HG02973 (cell line): ENCODE measurements around the gene LIFR.
"Not testable (repeated sequence)": the region's sequence is repeated elsewhere in the genome, so short reads cannot be mapped to it uniquely, and the experiment has no call there.

Source experiments
- ATAC-seq: cut with Tn5 transposase; IDR thresholded peaks from one replicate; pipeline ENCODE4 v1.9.1; 2021; ENCODE audit warnings: moderate library complexity; ENCODE audit not compliant: unreplicated experiment

The LIFR gene

DNA sequence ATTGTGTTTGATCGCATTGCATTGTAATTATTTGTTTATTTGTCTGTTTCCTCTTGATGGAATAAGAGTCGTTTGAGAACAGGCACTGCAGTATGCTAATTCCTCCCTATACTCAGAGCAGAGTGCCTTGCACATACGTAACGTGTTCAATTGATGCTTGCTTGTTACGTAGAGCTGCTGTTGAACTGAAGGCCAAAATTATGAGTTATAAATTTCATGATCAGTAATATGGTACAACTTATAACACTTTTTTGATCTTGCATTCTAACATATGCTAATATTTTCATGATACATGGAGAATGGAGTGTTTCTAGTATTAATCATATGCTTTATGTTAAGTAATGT is 26.5 kb upstream of the LIFR start:
- ATAC-seq, result no peak

GRCh38 chr5:38582293-38582974 is 26.0 kb upstream of the LIFR start:
- no peak for ATAC-seq

DNA sequence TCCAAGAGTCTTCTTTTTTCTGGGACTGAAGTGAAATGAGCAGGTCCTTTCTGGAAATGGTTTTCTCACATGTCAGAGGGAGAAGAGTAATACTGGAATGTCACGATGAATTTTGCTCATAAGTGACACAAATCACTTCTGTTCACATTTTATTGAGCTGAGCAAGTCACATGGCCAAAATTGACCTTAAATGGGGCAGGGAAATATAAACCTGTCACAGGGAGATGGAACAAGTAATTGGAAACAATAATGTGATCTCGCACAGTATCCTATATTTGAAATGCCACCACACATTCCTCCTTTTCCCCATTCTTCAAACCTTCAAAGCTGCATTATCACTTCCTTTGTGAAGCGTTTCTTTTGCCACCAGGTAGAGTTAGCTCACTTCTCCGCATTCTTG is 25.2 kb upstream of the LIFR start:
- ATAC-seq, result no peak

DNA sequence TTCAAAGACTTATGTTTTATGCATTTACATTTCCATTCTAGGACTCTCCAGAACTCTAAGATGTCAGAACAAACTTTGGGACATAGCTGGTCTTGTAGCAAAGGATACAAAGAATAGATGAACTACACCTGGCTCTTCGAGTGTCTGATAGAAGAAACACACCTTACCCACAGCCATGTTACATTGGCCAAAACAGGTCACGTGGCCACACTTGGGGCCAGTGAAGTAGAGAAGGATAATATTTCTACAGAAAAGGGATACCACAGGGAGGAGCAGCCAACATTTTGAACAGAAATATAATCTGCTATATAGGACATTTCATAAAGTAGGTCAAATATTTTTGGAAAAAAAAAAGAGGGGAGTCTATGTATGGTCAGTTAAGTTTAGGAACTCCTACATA is 22.7 kb upstream of the LIFR start:
- no peak for ATAC-seq

DNA sequence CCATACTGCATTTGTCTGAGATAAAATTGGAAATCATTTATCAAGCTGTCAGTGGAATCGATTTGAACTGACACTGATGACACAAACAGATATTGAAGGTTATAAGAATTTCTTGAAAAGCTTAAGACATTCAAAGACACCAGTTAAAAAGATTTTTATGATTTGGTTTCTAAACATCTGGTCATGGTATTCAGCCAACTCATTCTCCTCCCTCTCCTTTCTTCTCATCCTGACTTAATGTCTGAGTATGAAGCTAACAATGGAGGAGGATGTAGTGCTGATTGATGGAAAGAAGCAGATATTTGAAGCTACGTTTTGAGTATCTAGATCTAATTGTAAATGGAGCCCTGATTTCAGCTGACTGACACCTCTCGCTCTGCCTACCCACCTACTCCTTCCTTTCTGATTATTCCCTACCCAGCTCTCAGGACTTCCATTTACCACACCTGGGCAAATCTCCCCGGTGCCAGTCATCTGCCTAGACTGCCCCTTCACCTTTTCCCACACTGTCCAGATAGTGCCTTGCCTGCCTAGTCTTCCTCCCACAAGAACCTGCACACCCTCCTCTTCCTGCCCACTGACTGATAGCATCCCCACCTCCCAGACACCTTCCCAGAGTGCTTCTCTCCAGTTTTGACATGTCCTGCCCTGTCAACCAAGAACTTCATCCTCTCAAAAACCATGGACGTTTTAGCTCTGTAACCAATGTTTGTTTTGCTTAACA is 20.7 kb upstream of the LIFR start:
- ATAC-seq, result no peak

GRCh38 chr5:38576442-38576841 is 20.0 kb upstream of the LIFR start:
- ATAC-seq, result no peak

GRCh38 chr5:38575476-38575875 is 19.0 kb upstream of the LIFR start:
- no peak for ATAC-seq

- no peak for ATAC-seq
Measured at GRCh38 chr5:38574009-38574408, 17.6 kb upstream of the LIFR start.

DNA sequence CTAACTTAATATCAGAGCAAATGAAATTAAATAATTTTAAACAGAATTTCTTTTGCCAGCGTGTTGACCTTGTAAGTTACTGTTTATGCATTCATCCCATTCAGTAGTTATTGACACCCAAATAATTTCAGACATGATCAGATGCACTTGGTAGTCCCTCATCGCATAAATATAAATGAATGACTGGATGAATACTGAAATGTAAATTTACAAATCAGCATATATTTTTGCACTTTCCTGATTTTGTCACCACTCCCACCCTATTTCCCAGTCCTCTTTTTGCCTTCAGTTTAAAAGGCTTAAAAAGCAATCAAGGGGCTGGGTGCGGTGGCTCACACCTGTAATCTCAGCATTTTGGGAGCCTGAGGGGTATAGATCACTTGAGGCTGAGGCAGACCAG is 17.1 kb upstream of the LIFR start:
- ATAC-seq, result no peak

- ATAC-seq, result no peak
Measured at GRCh38 chr5:38569180-38569579, 12.7 kb upstream of the LIFR start.

DNA sequence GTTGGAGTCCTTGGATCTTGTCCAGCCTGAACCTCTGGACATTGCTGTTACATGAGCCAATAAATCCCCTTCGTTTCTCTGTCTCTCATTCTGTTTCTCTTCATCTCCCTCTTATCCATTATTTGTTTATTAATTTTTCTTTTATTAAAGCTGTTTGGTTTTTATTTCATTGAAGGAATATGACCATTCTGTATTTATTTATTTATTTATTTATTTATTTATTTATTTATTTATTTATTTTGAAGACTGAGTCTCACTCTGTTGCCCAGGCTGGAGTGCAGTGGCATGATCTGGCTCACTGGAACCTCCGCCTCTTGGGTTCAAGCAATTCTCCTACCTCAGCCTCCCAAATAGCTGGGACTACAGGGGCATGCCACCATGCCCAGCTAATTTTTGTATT is 10.9 kb upstream of the LIFR start:
- ATAC-seq, result not testable (repeated sequence)

GRCh38 chr5:38563624-38564023 is 7.2 kb upstream of the LIFR start:
- no peak for ATAC-seq

- ATAC-seq, result no peak
Measured at GRCh38 chr5:38562444-38563210, 6.2 kb upstream of the LIFR start.

GRCh38 chr5:38559428-38559827 is 3.0 kb upstream of the LIFR start:
- ATAC-seq, result no peak

- ATAC-seq, result no peak
Measured at GRCh38 chr5:38557792-38558191, 1.3 kb upstream of the LIFR start.

GRCh38 chr5:38557308-38557710 is 863 bp upstream of the LIFR start:
- ATAC-seq, result no peak

DNA sequence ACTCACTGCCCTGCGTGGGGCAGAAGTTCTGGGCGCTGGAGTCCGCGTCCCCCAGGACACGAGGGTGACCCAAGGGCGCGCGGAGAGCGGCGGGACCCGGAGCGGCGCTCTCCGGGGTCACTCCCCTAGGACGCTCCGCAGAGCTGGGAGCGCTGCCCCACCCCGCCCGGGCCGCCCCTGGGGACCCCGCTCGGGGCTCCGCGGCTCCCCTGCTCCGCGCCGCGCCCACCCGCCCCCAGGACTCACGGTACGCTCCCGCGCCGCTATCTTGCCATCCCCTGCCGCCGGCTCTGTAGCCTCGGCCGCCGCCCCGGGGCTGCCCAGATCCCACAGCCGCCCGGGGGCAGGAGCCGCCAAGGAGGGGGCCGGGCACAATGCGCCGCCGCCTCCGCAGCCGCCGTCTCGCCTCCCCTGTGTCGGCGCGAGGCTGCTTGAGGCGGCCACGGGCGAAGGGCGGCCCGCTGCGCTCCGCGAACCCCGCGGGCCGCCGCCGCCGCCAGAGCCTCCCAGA is 303 bp downstream of the LIFR start:
- ATAC-seq, result peak; percentile 42

DNA sequence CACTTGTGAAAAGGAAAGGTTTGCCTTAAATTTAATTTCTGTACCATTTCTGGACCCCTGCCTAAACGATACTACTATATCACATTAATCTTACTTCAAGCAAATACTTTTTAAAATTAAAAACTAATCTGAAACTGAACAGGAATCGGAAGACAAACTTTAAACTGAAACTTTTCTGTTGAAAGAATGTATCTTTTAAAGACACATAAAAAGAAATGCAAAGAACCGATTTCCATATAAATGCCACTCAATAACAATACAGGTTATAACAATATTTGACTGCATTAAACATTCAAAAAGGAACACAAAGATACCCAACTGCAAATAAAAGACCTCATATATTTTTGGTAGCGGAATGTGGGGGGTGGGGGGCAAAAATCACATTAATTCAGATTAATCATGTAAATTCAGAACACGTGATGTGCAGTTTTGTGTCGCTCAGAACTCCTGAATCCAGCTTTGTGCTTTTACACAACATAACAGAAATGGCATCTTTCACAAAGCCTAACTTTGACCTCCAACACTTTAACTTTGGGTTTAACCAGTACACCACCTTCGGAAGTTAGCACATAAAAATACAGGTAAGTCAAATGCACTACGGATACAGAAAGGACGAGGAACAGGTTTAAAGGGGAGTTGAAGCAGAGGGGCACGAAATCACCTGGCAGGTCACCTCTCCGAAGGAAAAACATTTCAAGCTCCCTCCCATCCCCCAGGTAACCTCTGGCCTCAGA is 925 bp downstream of the LIFR start:
- no peak for ATAC-seq

DNA sequence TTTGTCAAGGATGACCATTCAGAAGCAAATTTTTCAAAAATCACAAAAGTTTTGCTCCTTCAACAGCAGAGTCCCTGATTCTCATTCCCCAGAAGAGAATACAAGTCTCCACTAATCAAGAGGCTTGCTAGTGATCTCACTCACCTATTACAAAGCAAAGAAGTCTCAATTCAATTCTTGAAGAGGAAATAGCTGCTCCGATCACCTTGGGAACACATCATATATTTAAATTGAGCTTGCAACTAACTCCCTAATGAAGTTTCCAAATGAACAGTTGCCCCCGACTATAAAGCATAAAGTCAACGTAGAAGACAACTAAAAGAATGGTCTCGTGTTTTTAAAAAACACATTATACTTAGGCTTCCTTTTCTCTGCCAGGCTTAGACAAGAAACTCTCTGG is 1.6 kb downstream of the LIFR start:
- no peak for ATAC-seq

DNA sequence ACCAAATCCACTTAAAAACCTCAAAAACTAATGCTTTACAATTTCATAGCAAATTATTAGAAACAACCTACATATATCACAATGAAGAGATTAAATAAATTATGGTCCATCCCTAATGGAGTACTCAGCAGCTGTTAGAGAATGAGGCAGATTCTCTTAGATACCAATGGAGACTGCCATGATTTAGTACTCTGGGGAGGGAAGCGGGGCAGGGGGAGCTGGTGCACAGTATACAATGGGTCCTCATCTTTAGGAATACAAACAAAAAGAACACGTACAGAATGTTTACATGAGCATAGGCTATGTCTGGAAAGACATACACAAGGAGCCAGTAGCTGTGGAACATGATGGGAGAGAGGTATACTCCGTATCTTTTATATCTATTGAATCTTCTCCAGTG is 2.0 kb downstream of the LIFR start:
- ATAC-seq, result no peak

GRCh38 chr5:38553001-38553521 is 3.4 kb downstream of the LIFR start:
- ATAC-seq, result no peak
